AG09309 (cell line): ENCODE measurements around the gene LRIT2.

ENCODE experiments used
- DNase-seq: peaks from one replicate; pipeline ENCODE4 v3.0.0-alpha.2; 2010; ENCODE audit warnings: low read depth
- H3K4me3 ChIP-seq: 2 replicates; pipeline ENCODE4 v1.5.1; 2011; ENCODE audit warnings: mild to moderate bottlenecking, low read depth, low read length, moderate library complexity; ENCODE audit not compliant: control insufficient read depth
- CTCF ChIP-seq: IDR thresholded peaks from 2 replicates; pipeline ENCODE4 v1.5.1; 2011; ENCODE audit warnings: mild to moderate bottlenecking, low read depth, low read length, inconsistent platforms; ENCODE audit not compliant: insufficient read depth, control insufficient read depth; ENCODE audit errors: missing control alignments

The LRIT2 gene

GRCh38 chr10:84225427-84226173, at the start of gene LRIT2:
LRIT2 (minus strand) TSS chr10:84225544; CDS start chr10:84225520, 24 bp downstream.
- no peak within 1 kb of the TSS for H3K4me3 ChIP-seq
- DNase-seq, result no peak
- TF ChIP-seq CTCF, result no peak

GRCh38 chr10:84270708-84271107, 45.4 kb upstream of the LRIT2 start:
- no peak for DNase-seq
- no peak for TF ChIP-seq CTCF

GRCh38 chr10:84269773-84270172, 44.4 kb upstream of the LRIT2 start:
- TF ChIP-seq CTCF, result no peak
- H3K4me3 ChIP-seq, result no peak overlapping the region
- peak; percentile 72 for DNase-seq

More at GRCh38 chr10:84270708-84271107, 45.4 kb upstream of the LRIT2 start:
- H3K4me3 ChIP-seq, result no peak overlapping the region

GRCh38 chr10:84269162-84269561, 43.8 kb upstream of the LRIT2 start:
- no peak for DNase-seq
- TF ChIP-seq CTCF, result no peak

GRCh38 chr10:84267503-84268126, 42.3 kb upstream of the LRIT2 start:
- DNase-seq, result peak; percentile 11
- peak; percentile 79 for TF ChIP-seq CTCF
- H3K4me3 ChIP-seq, result no peak overlapping the region

More at GRCh38 chr10:84269162-84269561, 43.8 kb upstream of the LRIT2 start:
- H3K4me3 ChIP-seq, result no peak overlapping the region

GRCh38 chr10:84265418-84265817, 40.1 kb upstream of the LRIT2 start:
- no peak for TF ChIP-seq CTCF
- DNase-seq, result no peak
- no peak overlapping the region for H3K4me3 ChIP-seq
